ENCODE measurements around the gene PXMP4. TPM values are rescaled to one million over a fixed set of nuclear protein-coding genes. Genes with fewer than 3 reads are reported as not detected.

PXMP4 gene
- total RNA-seq, 4 donors from 2014 or later: 4.4 to 8.9 (median 6.8) TPM

DNA sequence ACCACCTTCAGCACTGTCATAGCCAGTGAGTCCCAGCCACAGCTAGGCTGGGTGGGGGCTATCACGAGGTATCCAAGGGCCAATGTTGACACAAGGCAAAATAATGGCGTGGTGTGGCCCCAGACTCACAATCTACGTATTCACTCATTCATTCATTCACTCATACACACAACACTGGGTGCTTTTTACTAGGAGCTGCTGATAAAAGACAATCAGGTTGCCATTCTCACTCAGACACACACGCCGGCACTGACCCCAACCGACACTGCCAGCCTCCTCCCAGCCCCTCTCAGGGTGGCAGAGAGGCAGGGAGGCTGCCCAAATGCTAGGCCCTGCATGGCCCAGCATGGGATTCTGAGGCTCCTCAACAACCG, 59.4 kb downstream of the PXMP4 start:
- Histone ChIP-seq H3K4me3 (no peak overlapping the region), H3K27ac (no peak overlapping the region), H3K4me1 (peaks cover 0 to 29% (median 5%) of the 10 kb centered on the region in 3 donors), H3K9me3 (no peaks in the 10 kb centered on the region), H3K27me3 (no peaks in the 10 kb centered on the region), H3K36me3 (peaks cover 0 to 49% of the 10 kb centered on the region in 2 donors)
- ATAC-seq: no peak
- TF ChIP-seq POLR2A (IDR thresholded peaks at IDR 0.05): no peak
- no peak for TF ChIP-seq EP300 (IDR thresholded peaks at IDR 0.05)
- WGBS, 2 donors (ENCODE audit: low coverage in 1 of 2): 86 to 89% methylated on average over 3 to 4 of the region's 7 CpGs

DNA sequence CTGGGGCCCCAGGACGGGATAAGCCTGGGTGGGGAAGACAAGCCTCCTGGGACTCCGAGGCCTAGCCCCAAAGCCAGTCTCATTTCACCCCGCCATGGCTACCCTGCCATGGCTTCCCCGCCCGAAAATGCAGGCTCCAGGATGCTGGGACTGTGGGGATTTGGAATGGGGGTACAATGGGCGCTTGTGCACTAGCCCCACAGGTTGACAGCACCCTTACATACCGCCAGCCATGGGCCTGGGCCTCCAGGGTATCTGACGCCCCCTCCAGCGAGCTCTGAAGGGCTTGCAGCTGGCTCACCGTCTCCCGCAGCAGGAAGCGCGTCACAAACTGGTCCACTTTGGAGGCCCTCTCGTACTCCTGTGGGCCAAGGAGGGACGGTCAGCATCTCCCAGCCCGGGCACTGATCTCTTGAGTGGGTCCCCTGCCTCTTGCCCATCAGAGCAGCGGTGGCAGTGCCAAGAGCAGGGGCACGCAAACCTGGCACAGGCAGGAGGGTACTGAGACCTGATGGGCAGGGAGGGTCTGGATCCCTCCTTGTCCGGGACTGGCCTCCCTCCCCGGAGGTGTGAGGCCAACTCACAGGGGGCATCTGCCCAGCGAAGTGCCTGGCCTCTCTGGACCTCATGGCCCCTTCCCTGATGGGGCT, 60.0 kb downstream of the PXMP4 start:
- no peak for ATAC-seq
- no peak for TF ChIP-seq EP300 (IDR thresholded peaks at IDR 0.05)
- TF ChIP-seq, protein P1, sequence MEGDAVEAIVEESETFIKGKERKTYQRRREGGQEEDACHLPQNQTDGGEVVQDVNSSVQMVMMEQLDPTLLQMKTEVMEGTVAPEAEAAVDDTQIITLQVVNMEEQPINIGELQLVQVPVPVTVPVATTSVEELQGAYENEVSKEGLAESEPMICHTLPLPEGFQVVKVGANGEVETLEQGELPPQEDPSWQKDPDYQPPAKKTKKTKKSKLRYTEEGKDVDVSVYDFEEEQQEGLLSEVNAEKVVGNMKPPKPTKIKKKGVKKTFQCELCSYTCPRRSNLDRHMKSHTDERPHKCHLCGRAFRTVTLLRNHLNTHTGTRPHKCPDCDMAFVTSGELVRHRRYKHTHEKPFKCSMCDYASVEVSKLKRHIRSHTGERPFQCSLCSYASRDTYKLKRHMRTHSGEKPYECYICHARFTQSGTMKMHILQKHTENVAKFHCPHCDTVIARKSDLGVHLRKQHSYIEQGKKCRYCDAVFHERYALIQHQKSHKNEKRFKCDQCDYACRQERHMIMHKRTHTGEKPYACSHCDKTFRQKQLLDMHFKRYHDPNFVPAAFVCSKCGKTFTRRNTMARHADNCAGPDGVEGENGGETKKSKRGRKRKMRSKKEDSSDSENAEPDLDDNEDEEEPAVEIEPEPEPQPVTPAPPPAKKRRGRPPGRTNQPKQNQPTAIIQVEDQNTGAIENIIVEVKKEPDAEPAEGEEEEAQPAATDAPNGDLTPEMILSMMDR (IDR thresholded peaks at IDR 0.05): no peak
- no peak for TF ChIP-seq POLR2A (IDR thresholded peaks at IDR 0.05)
- no peak for TF ChIP-seq POLR2AphosphoS5 (IDR thresholded peaks at IDR 0.05)
- H3K4me3 ChIP-seq: no peak overlapping the region
- no peak overlapping the region for H3K27ac ChIP-seq
- no peaks in the 10 kb centered on the region for H3K9me3 ChIP-seq
- H3K36me3 ChIP-seq: peaks cover 0 to 49% of the 10 kb centered on the region in 2 donors
- H3K27me3 ChIP-seq: no peaks in the 10 kb centered on the region
- no CpG with 5 or more reads among the region's 21 CpGs for WGBS, 2 donors (ENCODE audit: low coverage in 1 of 2)
- H3K4me1 ChIP-seq: peaks cover 0 to 26% (median 4%) of the 10 kb centered on the region in 3 donors

DNA sequence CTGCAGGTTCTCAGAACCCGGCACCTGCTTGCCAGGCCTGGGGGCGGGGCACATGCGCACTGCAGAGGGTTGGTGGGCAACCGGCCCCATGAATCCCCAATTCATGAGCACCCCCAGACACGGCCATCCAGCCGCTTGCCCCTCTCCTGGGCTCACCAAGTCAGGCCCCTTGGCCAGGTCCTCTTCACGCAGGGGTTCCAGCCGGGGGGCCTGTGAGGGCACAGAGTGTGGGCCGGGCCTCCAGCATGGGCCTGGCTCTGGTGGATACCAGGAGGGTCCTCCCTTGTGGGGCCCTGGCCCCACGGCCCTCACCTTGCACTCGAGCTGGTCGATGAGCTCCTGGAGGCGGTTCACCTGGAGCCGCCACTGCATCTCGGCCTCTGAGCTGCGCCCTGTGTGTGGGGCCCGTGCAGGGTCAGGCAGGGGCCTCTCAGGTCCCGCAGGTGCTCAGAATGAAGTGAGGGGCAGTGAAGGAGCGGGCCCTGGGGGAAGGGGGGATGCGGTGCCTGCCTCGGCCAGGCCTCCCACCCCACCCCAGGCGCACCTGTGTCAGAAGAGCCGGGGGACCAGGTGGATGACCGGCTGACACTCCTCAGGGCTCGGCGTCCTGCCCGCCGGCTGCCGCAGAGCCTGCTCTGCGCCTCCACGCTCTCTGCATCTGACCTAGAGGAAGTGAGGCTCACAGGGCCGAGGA, 60.6 kb downstream of the PXMP4 start:
- H3K9me3 ChIP-seq: no peaks in the 10 kb centered on the region
- H3K4me1 ChIP-seq: peaks cover 0 to 22% (median 4%) of the 10 kb centered on the region in 3 donors
- WGBS, 2 donors (ENCODE audit: low coverage in 1 of 2): no CpG with 5 or more reads among the region's 32 CpGs
- no peaks in the 10 kb centered on the region for H3K27me3 ChIP-seq
- no peak overlapping the region for H3K4me3 ChIP-seq
- H3K36me3 ChIP-seq: peaks cover 0 to 49% of the 10 kb centered on the region in 2 donors
- no peak for ATAC-seq
- H3K27ac ChIP-seq: no peak overlapping the region
- TF ChIP-seq POLR2A (IDR thresholded peaks at IDR 0.05): no peak
- TF ChIP-seq POLR2AphosphoS5 (IDR thresholded peaks at IDR 0.05): no peak
- TF ChIP-seq, protein P1 (IDR thresholded peaks at IDR 0.05): no peak
- TF ChIP-seq EP300 (IDR thresholded peaks at IDR 0.05): no peak

DNA sequence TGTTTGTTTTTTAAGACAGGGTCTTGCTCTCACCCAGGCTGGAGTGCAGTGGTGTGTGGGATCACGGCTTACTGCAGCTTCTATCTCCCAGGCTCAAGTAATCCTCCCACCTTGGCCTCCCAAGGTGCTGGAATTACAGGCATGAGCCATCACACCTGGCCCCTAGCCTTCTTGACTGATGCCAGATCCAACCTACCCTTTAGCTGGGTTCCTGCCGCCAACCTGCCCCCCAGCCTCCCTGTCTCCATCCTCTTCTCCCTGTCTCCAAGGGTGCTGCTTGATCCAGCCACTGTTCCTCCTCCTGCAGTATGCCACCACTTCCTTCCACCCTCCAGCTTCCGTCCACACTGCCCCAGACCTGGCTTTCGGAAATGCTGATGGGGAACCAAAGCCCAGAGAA, 61.2 kb downstream of the PXMP4 start:
- Histone ChIP-seq H3K27me3 (no peaks in the 10 kb centered on the region), H3K4me1 (peaks cover 0 to 17% (median 1%) of the 10 kb centered on the region in 3 donors), H3K36me3 (peaks cover 0 to 49% of the 10 kb centered on the region in 2 donors), H3K4me3 (no peak overlapping the region), H3K9me3 (no peaks in the 10 kb centered on the region), H3K27ac (no peak overlapping the region)
- TF ChIP-seq EP300 (IDR thresholded peaks at IDR 0.05) (no peak), POLR2A (IDR thresholded peaks at IDR 0.05) (no peak), POLR2AphosphoS5 (IDR thresholded peaks at IDR 0.05) (no peak)
- TF ChIP-seq, protein P1 (IDR thresholded peaks at IDR 0.05): no peak
- no peak for ATAC-seq
- 100% methylated on average over 1 of the region's 4 CpGs; no CpG with 5 or more reads in 1 of the 2 donors for WGBS, 2 donors (ENCODE audit: low coverage in 1 of 2)

DNA sequence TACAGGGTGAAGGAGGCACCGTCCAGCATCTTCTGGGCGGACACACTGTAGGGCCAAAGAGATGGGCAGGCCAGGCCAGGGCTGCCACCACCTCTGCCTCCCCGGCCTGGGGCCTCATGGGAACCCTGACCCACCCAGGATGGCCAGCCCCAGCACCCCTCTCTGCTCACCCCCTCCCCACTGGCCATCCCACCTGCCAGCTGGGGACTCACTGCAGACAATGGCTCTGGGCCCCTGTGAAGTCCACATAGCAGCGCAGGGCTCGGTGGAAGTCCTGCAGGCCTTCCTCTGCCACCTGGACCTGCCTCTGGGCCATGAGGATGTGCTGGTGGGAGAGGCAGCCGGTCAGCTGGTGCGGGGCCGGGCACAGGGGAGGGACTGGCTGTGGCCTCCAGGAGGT, 61.6 kb downstream of the PXMP4 start:
- no peak for ATAC-seq
- no peak for TF ChIP-seq EP300 (IDR thresholded peaks at IDR 0.05)
- TF ChIP-seq POLR2AphosphoS5 (IDR thresholded peaks at IDR 0.05): no peak
- TF ChIP-seq, protein P1 (IDR thresholded peaks at IDR 0.05): no peak
- TF ChIP-seq POLR2A (IDR thresholded peaks at IDR 0.05): no peak
- H3K4me3 ChIP-seq: no peak overlapping the region
- H3K27ac ChIP-seq: no peak overlapping the region
- no peaks in the 10 kb centered on the region for H3K27me3 ChIP-seq
- peaks cover 0 to 49% of the 10 kb centered on the region in 2 donors for H3K36me3 ChIP-seq
- no peaks in the 10 kb centered on the region for H3K9me3 ChIP-seq
- 93% methylated on average over 3 of the region's 8 CpGs; no CpG with 5 or more reads in 1 of the 2 donors for WGBS, 2 donors (ENCODE audit: low coverage in 1 of 2)
- H3K4me1 ChIP-seq: peaks cover 0 to 17% (median 4%) of the 10 kb centered on the region in 3 donors

All from gastroesophageal sphincter (tissue), 4 donors.